Measurements from ENCODE around the gene ABCC5.

DNA sequence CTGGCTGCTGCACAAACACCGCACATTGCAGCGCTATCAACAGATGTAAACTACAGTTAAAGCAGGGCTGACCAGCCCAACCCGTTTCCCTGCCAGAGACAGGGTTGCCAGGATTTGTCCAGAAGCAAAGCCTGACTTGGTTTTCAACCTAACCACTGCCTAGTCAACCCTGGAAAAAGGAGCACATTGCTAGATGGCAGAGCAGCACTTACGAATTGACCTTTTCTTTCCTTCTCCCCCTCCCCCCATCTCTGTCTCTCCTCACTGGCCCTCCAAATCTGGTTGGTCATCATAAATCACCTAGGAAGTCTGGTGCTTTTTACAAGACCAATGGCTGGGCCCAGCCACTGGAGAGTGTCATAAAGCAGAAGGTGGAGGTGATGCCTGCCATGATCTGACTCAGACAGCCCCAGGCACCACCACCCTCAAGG, 51.3 kb downstream of the ABCC5 start:
- no peak for TF ChIP-seq EZH2 (IDR thresholded peaks at IDR 0.05; ENCODE audit: insufficient read depth, poor library complexity, severe bottlenecking)
- no peak for TF ChIP-seq EZH2phosphoT487 (IDR thresholded peaks at IDR 0.05; ENCODE audit: insufficient read depth, low read depth)
